ENCODE results near the gene ZNF618.
A peak's percentile ranks its signal among the peaks of the same experiment; 100 is the strongest.

The ZNF618 gene

GRCh38 chr9:113955076-113955752 is 79.1 kb downstream of the ZNF618 start:
- POLR2A ChIA-PET: no interaction called here
- TF ChIP-seq CTCF (IDR thresholded peaks at IDR 0.05; ENCODE audit: insufficient read depth, low read length, missing control alignments): no peak
- CTCF ChIA-PET: interaction anchor here (1.3 to 1.9 kb wide), 3 partner anchors 9 to 336 kb away, joined by 3 to 10 read pairs (median 4); no protein-coding TSS in a partner anchor
- H3K4me3 ChIP-seq (ENCODE audit: low read depth, low read length): no peak overlapping the region
- no peak for DNase-seq (ENCODE audit: low read depth, low spot score)

GRCh38 chr9:113956901-113957300 is 80.8 kb downstream of the ZNF618 start:
- H3K4me3 ChIP-seq (ENCODE audit: low read depth, low read length): no peak overlapping the region
- ChIA-PET CTCF (interaction anchor here (1.2 kb wide), 1 partner anchor 17 kb away, joined by 3 read pairs; no protein-coding TSS in a partner anchor), POLR2A (no interaction called here)
- TF ChIP-seq CTCF (IDR thresholded peaks at IDR 0.05; ENCODE audit: insufficient read depth, low read length, missing control alignments): no peak
- DNase-seq (ENCODE audit: low read depth, low spot score): no peak

- no peak for DNase-seq (ENCODE audit: low read depth, low spot score)
- H3K4me3 ChIP-seq (ENCODE audit: low read depth, low read length): no peak overlapping the region; the same call in 1 of the 2 replicates
- no peak for TF ChIP-seq CTCF (IDR thresholded peaks at IDR 0.05; ENCODE audit: insufficient read depth, low read length, missing control alignments)
- ChIA-PET POLR2A (no interaction called here), CTCF (no interaction called here)
Observed at GRCh38 chr9:113957351-113957750, 81.2 kb downstream of the ZNF618 start.

GRCh38 chr9:113957821-113958341 is 81.8 kb downstream of the ZNF618 start:
- ChIA-PET CTCF (no interaction called here), POLR2A (no interaction called here)
- peak; percentile 63 for DNase-seq (ENCODE audit: low read depth, low spot score)
- no peak for TF ChIP-seq CTCF (IDR thresholded peaks at IDR 0.05; ENCODE audit: insufficient read depth, low read length, missing control alignments)
- H3K4me3 ChIP-seq (ENCODE audit: low read depth, low read length): no peak overlapping the region; the same call in 1 of the 2 replicates

- CTCF ChIA-PET: no interaction called here
- POLR2A ChIA-PET: no interaction called here
- no peak for TF ChIP-seq CTCF (IDR thresholded peaks at IDR 0.05; ENCODE audit: insufficient read depth, low read length, missing control alignments)
- DNase-seq (ENCODE audit: low read depth, low spot score): no peak
- no peak overlapping the region for H3K4me3 ChIP-seq (ENCODE audit: low read depth, low read length)
Observed at GRCh38 chr9:113958556-113958955, 82.4 kb downstream of the ZNF618 start.

GRCh38 chr9:113960768-113961167 is 84.7 kb downstream of the ZNF618 start:
- DNase-seq (ENCODE audit: low read depth, low spot score): no peak
- CTCF ChIA-PET: interaction anchor here (1.7 kb wide), 1 partner anchor 153 kb away, joined by 7 read pairs; no protein-coding TSS in a partner anchor
- no peak for TF ChIP-seq CTCF (IDR thresholded peaks at IDR 0.05; ENCODE audit: insufficient read depth, low read length, missing control alignments)
- H3K4me3 ChIP-seq (ENCODE audit: low read depth, low read length): no peak overlapping the region
- POLR2A ChIA-PET: no interaction called here
